ENCODE results near the gene BABAM2. TPM values are rescaled to one million over a fixed set of nuclear protein-coding genes. Genes with fewer than 3 reads are reported as not detected.

The BABAM2 gene
- polyA plus RNA-seq, 3 donors from 2014 or later: 52.4 to 89.2 (median 74.1) TPM

- no peak for DNase-seq
- Mint-ChIP-seq H3K36me3 (peaks cover 12 to 25% (median 23%) of the 10 kb centered on the region in 3 donors), H3K9me3 (no peaks in the 10 kb centered on the region), H3K4me3 (no peak overlapping the region), H3K27ac (no peak overlapping the region), H3K4me1 (peaks cover 15 to 20% of the 10 kb centered on the region in 2 donors), H3K27me3 (ENCODE audit: low read depth in 3 of 3) (no peaks in the 10 kb centered on the region)
Measured at GRCh38 chr2:27904405-27904665, 13.8 kb downstream of the BABAM2 start.

- peaks cover 16 to 20% of the 10 kb centered on the region in 2 donors for H3K4me1 Mint-ChIP-seq
- no peak for DNase-seq
- H3K4me3 Mint-ChIP-seq: no peak overlapping the region
- no peaks in the 10 kb centered on the region for H3K27me3 Mint-ChIP-seq (ENCODE audit: low read depth in 3 of 3)
- H3K9me3 Mint-ChIP-seq: no peaks in the 10 kb centered on the region
- H3K27ac Mint-ChIP-seq: peak overlapping the region in 3 of 6 donors; percentile 2 to 18 (median 16)
- peaks cover 12 to 31% (median 22%) of the 10 kb centered on the region in 3 donors for H3K36me3 Mint-ChIP-seq
Measured at GRCh38 chr2:27906074-27906473, 15.5 kb downstream of the BABAM2 start.

GRCh38 chr2:27907547-27907946 lies 17.0 kb downstream of the BABAM2 start:
- H3K27ac Mint-ChIP-seq: peak overlapping the region in 2 of 6 donors; percentile 20 to 36
- H3K36me3 Mint-ChIP-seq: peaks cover 12 to 31% (median 22%) of the 10 kb centered on the region in 3 donors
- no peak for DNase-seq

GRCh38 chr2:27909901-27910300 lies 19.4 kb downstream of the BABAM2 start:
- peaks cover 8 to 12% of the 10 kb centered on the region in 2 donors for H3K4me1 Mint-ChIP-seq
- H3K27ac Mint-ChIP-seq: no peak overlapping the region
- H3K9me3 Mint-ChIP-seq: no peaks in the 10 kb centered on the region
- no peaks in the 10 kb centered on the region for H3K27me3 Mint-ChIP-seq (ENCODE audit: low read depth in 3 of 3)
- DNase-seq: no peak
- no peak overlapping the region for H3K4me3 Mint-ChIP-seq
- H3K36me3 Mint-ChIP-seq: peaks cover 3 to 27% (median 9%) of the 10 kb centered on the region in 3 donors

More at GRCh38 chr2:27907547-27907946, 17.0 kb downstream of the BABAM2 start:
- Mint-ChIP-seq H3K4me1 (peaks cover 16 to 20% of the 10 kb centered on the region in 2 donors), H3K9me3 (no peaks in the 10 kb centered on the region), H3K4me3 (no peak overlapping the region), H3K27me3 (ENCODE audit: low read depth in 3 of 3) (no peaks in the 10 kb centered on the region)

GRCh38 chr2:27911458-27912210 lies 21.1 kb downstream of the BABAM2 start:
- Mint-ChIP-seq H3K27ac (peak overlapping the region in 3 of 6 donors; percentile 12 to 51 (median 32)), H3K9me3 (no peaks in the 10 kb centered on the region), H3K27me3 (ENCODE audit: low read depth in 3 of 3) (no peaks in the 10 kb centered on the region), H3K36me3 (peaks cover 3 to 17% (median 7%) of the 10 kb centered on the region in 3 donors), H3K4me1 (peaks cover 6 to 8% of the 10 kb centered on the region in 2 donors), H3K4me3 (no peak overlapping the region)
- DNase-seq: no peak

GRCh38 chr2:27912512-27912911 lies 22.0 kb downstream of the BABAM2 start:
- no peak for DNase-seq
- Mint-ChIP-seq H3K27me3 (ENCODE audit: low read depth in 3 of 3) (no peaks in the 10 kb centered on the region), H3K27ac (peak overlapping the region in 3 of 6 donors; percentile 20 to 75 (median 26)), H3K4me3 (no peak overlapping the region), H3K4me1 (peaks cover 6% of the 10 kb centered on the region in 2 donors), H3K36me3 (peaks cover 3 to 16% (median 7%) of the 10 kb centered on the region in 3 donors), H3K9me3 (no peaks in the 10 kb centered on the region)

- Mint-ChIP-seq H3K27ac (peak overlapping the region in 1 of 6 donors; percentile 75), H3K4me3 (no peak overlapping the region), H3K36me3 (peaks cover 3 to 7% (median 3%) of the 10 kb centered on the region in 3 donors), H3K27me3 (ENCODE audit: low read depth in 3 of 3) (no peaks in the 10 kb centered on the region), H3K9me3 (no peaks in the 10 kb centered on the region), H3K4me1 (peaks cover 0 to 4% of the 10 kb centered on the region in 2 donors)
- no peak for DNase-seq
Measured at GRCh38 chr2:27914041-27914804, 23.7 kb downstream of the BABAM2 start.

- no peak for DNase-seq
- no peak overlapping the region for H3K4me3 Mint-ChIP-seq
- peaks cover 3% of the 10 kb centered on the region in 3 donors for H3K36me3 Mint-ChIP-seq
- no peaks in the 10 kb centered on the region for H3K9me3 Mint-ChIP-seq
- no peak overlapping the region for H3K27ac Mint-ChIP-seq
- H3K27me3 Mint-ChIP-seq (ENCODE audit: low read depth in 3 of 3): no peaks in the 10 kb centered on the region
- peaks cover 2 to 3% of the 10 kb centered on the region in 2 donors for H3K4me1 Mint-ChIP-seq
Measured at GRCh38 chr2:27914805-27915175, 24.3 kb downstream of the BABAM2 start.

- DNase-seq: no peak
- Mint-ChIP-seq H3K4me3 (no peak overlapping the region), H3K27me3 (ENCODE audit: low read depth in 3 of 3) (no peaks in the 10 kb centered on the region), H3K4me1 (peaks cover 6 to 7% of the 10 kb centered on the region in 2 donors), H3K9me3 (no peaks in the 10 kb centered on the region), H3K36me3 (peaks cover 3% of the 10 kb centered on the region in 3 donors), H3K27ac (no peak overlapping the region)
Measured at GRCh38 chr2:27915191-27915590, 24.7 kb downstream of the BABAM2 start.

- H3K9me3 Mint-ChIP-seq: no peaks in the 10 kb centered on the region
- H3K27me3 Mint-ChIP-seq (ENCODE audit: low read depth in 3 of 3): no peaks in the 10 kb centered on the region
- H3K27ac Mint-ChIP-seq: no peak overlapping the region
- H3K4me1 Mint-ChIP-seq: peaks cover 13 to 14% of the 10 kb centered on the region in 2 donors
- DNase-seq: no peak
- no peak overlapping the region for H3K4me3 Mint-ChIP-seq
- peaks cover 2 to 3% (median 2%) of the 10 kb centered on the region in 3 donors for H3K36me3 Mint-ChIP-seq
Measured at GRCh38 chr2:27915874-27916273, 25.3 kb downstream of the BABAM2 start.

GRCh38 chr2:27916293-27916995 lies 25.9 kb downstream of the BABAM2 start:
- Mint-ChIP-seq H3K9me3 (no peaks in the 10 kb centered on the region), H3K27me3 (ENCODE audit: low read depth in 3 of 3) (no peaks in the 10 kb centered on the region), H3K4me3 (no peak overlapping the region), H3K4me1 (peaks cover 13 to 14% of the 10 kb centered on the region in 2 donors), H3K27ac (no peak overlapping the region), H3K36me3 (peaks cover 0 to 3% (median 0%) of the 10 kb centered on the region in 3 donors)
- no peak for DNase-seq

- Mint-ChIP-seq H3K9me3 (no peaks in the 10 kb centered on the region), H3K4me3 (peak overlapping the region; percentile 4 to 68 (median 66)), H3K4me1 (peaks cover 14 to 18% of the 10 kb centered on the region in 2 donors), H3K27ac (peak overlapping the region; percentile 85 to 96 (median 89)), H3K36me3 (no peaks in the 10 kb centered on the region), H3K27me3 (ENCODE audit: low read depth in 3 of 3) (no peaks in the 10 kb centered on the region)
- DNase-seq: peak; percentile 65 to 73 (median 67)
Measured at GRCh38 chr2:27920148-27920885, 29.8 kb downstream of the BABAM2 start.

- peaks cover 0 to 4% (median 0%) of the 10 kb centered on the region in 3 donors for H3K36me3 Mint-ChIP-seq
- H3K9me3 Mint-ChIP-seq: no peaks in the 10 kb centered on the region
- peaks cover 24 to 29% of the 10 kb centered on the region in 2 donors for H3K4me1 Mint-ChIP-seq
- DNase-seq: no peak
- H3K27me3 Mint-ChIP-seq (ENCODE audit: low read depth in 3 of 3): no peaks in the 10 kb centered on the region
- H3K27ac Mint-ChIP-seq: peak overlapping the region in 4 of 6 donors; percentile 43 to 87 (median 82)
- H3K4me3 Mint-ChIP-seq: no peak overlapping the region
Measured at GRCh38 chr2:27921424-27921823, 30.9 kb downstream of the BABAM2 start.
